Activated CD4-positive, alpha-beta T cell treated with anti-CD3 and anti-CD28 coated beads, Interleukin-2, amount 10 ng/mL, durations not matched to agents 7 days and 5 days (primary cell): ENCODE measurements around the gene RSRC1. TPM values are rescaled to one million over a fixed set of nuclear protein-coding genes. Genes with fewer than 3 reads are reported as not detected.
"Not testable (repeated sequence)": the region's sequence is repeated elsewhere in the genome, so short reads cannot be mapped to it uniquely, and the experiment has no call there.

ENCODE experiments used
- CTCF ChIA-PET: fragments of 350-600 bp; sonication (Branson Sonifier 250); formaldehyde crosslinking; loops from one replicate; lab custom pipeline; 2021; ENCODE audit warnings: antibody characterized with exemption; lab: Charles Lee
- POLR2A ChIA-PET: fragments of 350-600 bp; sonication (Branson Sonifier 250); formaldehyde crosslinking; loops from one replicate; lab custom pipeline; 2021; ENCODE audit warnings: antibody characterized with exemption; lab: Charles Lee
- DNase-seq: peaks from one replicate; pipeline ENCODE4 v3.0.0-alpha.2; 2020
- H3K27ac Mint-ChIP-seq: one replicate; pipeline ENCODE4 v1.8.0; 2021; ENCODE audit warnings: mild to moderate bottlenecking, moderate library complexity, mixed read lengths
- H3K27me3 Mint-ChIP-seq: one replicate; pipeline ENCODE4 v1.8.0; 2021; ENCODE audit warnings: mixed read lengths
- H3K36me3 Mint-ChIP-seq: one replicate; pipeline ENCODE4 v1.8.0; 2021; ENCODE audit warnings: low read depth, mixed read lengths
- H3K4me1 Mint-ChIP-seq: one replicate; pipeline ENCODE4 v1.8.0; 2021; ENCODE audit warnings: mixed read lengths
- H3K4me3 Mint-ChIP-seq: one replicate; pipeline ENCODE4 v1.8.0; 2021; ENCODE audit warnings: mild to moderate bottlenecking, moderate library complexity, mixed read lengths
- H3K9me3 Mint-ChIP-seq: one replicate; pipeline ENCODE4 v1.8.0; 2021; ENCODE audit warnings: mixed read lengths
- total RNA-seq, 2 experiments: library from RNA; stranded (reverse); gene quantifications; one replicate each; pipeline ENCODE4 v1.2.3, GENCODE V29; 2021

Gene RSRC1
- total RNA-seq, 2 experiments from 2014 or later = 41.3 to 46.1 TPM

GRCh38 chr3:158494673-158495072 lies 384.8 kb downstream of the RSRC1 start:
- Mint-ChIP-seq H3K36me3 (no peaks in the 10 kb centered on the region), H3K27me3 (no peaks in the 10 kb centered on the region), H3K9me3 (peaks cover 18% of the 10 kb centered on the region), H3K4me3 (no peak overlapping the region), H3K27ac (no peak overlapping the region), H3K4me1 (no peaks in the 10 kb centered on the region)
- POLR2A ChIA-PET = no interaction called here
- CTCF ChIA-PET = no interaction called here
- DNase-seq = no peak

- POLR2A ChIA-PET, CTCF ChIA-PET, H3K4me1 Mint-ChIP-seq, H3K36me3 Mint-ChIP-seq, H3K27me3 Mint-ChIP-seq, DNase-seq, H3K4me3 Mint-ChIP-seq, H3K27ac Mint-ChIP-seq: not testable (repeated sequence)
- peaks cover 26% of the 10 kb centered on the region for H3K9me3 Mint-ChIP-seq
Observed at GRCh38 chr3:158495398-158495902, 385.6 kb downstream of the RSRC1 start.

DNA sequence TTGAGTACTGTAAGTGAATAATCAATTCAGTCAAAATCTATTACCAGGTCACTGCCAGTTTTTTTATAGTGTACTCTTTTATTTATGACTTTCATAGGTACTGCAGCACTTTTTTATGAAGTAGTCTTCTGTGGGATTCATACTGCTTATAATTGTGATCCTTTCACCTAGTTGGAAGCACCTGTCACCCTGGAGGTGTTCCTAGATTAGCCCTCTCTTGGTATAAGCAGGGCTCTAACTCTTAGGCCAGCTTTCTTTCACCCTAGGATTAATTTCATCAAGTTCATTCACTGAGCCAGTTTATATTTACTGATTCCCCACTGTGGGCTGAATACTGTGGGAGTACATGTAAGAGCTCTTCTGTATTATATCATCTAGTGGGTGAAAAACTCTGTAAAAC lies 395.2 kb downstream of the RSRC1 start:
- POLR2A ChIA-PET = no interaction called here
- no peaks in the 10 kb centered on the region for H3K27me3 Mint-ChIP-seq

DNA sequence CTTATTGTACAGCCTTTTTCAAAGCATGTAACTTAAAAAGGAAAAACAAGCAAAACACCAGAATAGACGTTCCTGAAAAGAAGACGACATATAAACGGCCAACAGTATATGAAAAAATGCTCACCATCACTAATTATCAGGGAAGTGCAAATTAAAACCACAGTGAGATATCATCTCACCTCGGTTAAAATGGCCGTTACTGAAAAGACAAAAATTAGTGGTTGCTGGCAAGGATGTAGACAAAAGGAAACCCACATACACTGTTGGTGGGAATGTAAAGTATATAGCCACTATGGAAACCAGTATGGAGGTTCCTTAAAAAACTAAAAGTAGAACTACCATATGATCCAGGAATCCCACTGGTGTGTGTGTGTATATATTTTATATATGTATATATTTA lies 396.6 kb downstream of the RSRC1 start:
- no peak for DNase-seq
- ChIA-PET POLR2A (no interaction called here), CTCF (no interaction called here)
- peaks cover 7% of the 10 kb centered on the region for H3K9me3 Mint-ChIP-seq
- no peaks in the 10 kb centered on the region for H3K27me3 Mint-ChIP-seq
- H3K4me1 Mint-ChIP-seq = no peaks in the 10 kb centered on the region
- no peak overlapping the region for H3K27ac Mint-ChIP-seq
- H3K4me3 Mint-ChIP-seq = no peak overlapping the region
- H3K36me3 Mint-ChIP-seq = peaks cover 2% of the 10 kb centered on the region

More for the DNA sequence above, 395.2 kb downstream of the RSRC1 start:
- H3K4me3 Mint-ChIP-seq = no peak overlapping the region
- peaks cover 2% of the 10 kb centered on the region for H3K36me3 Mint-ChIP-seq
- CTCF ChIA-PET = no interaction called here
- H3K4me1 Mint-ChIP-seq = no peaks in the 10 kb centered on the region
- no peak for DNase-seq
- H3K27ac Mint-ChIP-seq = no peak overlapping the region
- peaks cover 10% of the 10 kb centered on the region for H3K9me3 Mint-ChIP-seq

- Mint-ChIP-seq H3K36me3 (peaks cover 2% of the 10 kb centered on the region), H3K9me3 (peaks cover 5% of the 10 kb centered on the region), H3K27me3 (no peaks in the 10 kb centered on the region), H3K27ac (no peak overlapping the region), H3K4me3 (no peak overlapping the region), H3K4me1 (no peaks in the 10 kb centered on the region)
- POLR2A ChIA-PET = no interaction called here
- CTCF ChIA-PET = no interaction called here
- DNase-seq = no peak
Observed at GRCh38 chr3:158508481-158508880, 398.6 kb downstream of the RSRC1 start.

DNA sequence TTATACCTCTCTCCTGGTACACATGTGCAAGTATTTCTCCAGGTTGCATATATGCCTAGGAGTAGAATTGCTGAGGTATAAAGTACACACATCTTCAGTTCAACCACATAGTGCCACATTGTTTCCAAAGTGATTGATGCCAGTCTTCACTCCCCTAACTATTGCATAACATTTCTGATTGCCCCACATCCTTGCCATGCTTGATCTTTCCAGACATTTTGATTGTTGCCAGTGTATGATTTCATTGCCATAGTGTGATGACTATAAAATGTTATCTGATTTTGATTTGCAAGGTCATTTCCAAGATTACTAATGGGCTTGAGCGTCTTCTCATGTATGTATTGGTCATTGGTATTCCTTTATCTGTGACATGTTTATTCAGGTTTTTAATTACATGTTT lies 400.0 kb downstream of the RSRC1 start:
- POLR2A ChIA-PET = no interaction called here

DNA sequence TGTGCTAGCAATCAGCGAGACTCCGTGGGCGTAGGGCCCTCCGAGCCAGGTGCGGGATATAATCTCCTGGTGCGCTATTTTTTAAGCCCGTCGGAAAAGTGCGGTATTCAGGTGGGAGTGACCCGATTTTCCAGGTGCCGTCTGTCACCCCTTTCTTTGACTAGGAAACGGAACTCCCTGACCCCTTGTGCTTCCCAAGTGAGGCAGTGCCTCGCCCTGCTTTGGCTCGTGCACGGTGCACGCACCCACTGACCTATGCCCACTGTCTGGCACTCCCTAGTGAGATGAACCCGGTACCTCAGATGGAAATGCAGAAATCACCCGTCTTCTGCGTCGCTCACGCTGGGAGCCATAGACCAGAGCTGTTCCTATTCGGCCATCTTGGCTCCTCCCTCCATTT lies 406.8 kb downstream of the RSRC1 start:
- DNase-seq, POLR2A ChIA-PET, CTCF ChIA-PET, H3K36me3 Mint-ChIP-seq, H3K9me3 Mint-ChIP-seq, H3K4me1 Mint-ChIP-seq, H3K27ac Mint-ChIP-seq, H3K27me3 Mint-ChIP-seq, H3K4me3 Mint-ChIP-seq: not testable (repeated sequence)

More for the DNA sequence above, 400.0 kb downstream of the RSRC1 start:
- Mint-ChIP-seq H3K9me3 (peaks cover 10% of the 10 kb centered on the region), H3K4me3 (no peak overlapping the region), H3K27ac (no peak overlapping the region), H3K4me1 (no peaks in the 10 kb centered on the region), H3K27me3 (no peaks in the 10 kb centered on the region), H3K36me3 (peaks cover 2% of the 10 kb centered on the region)
- DNase-seq = no peak
- CTCF ChIA-PET = no interaction called here

DNA sequence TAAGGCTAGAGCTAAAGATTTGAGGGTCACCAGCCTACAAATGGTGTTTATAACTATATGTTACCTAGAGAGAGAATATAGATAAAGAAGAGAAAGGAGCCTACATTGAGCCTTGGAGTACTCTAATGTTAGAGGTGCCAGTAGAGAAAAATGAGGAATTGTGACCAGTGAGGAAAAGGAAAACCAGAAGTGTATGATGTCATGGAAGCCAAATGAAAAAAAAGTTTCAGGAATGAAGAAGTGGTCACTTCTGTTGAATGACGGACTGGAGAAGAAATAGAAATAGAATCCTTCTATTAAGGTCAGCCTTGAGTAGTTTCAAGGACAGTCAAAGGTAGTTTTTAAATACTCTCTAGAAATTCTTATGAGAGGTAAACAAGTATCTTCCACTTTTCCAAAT lies 409.9 kb downstream of the RSRC1 start:
- ChIA-PET POLR2A (no interaction called here), CTCF (no interaction called here)
- H3K4me1 Mint-ChIP-seq = no peaks in the 10 kb centered on the region
- DNase-seq = no peak
- no peaks in the 10 kb centered on the region for H3K36me3 Mint-ChIP-seq
- H3K4me3 Mint-ChIP-seq = no peak overlapping the region
- no peak overlapping the region for H3K27ac Mint-ChIP-seq
- H3K27me3 Mint-ChIP-seq = no peaks in the 10 kb centered on the region
- no peaks in the 10 kb centered on the region for H3K9me3 Mint-ChIP-seq

DNA sequence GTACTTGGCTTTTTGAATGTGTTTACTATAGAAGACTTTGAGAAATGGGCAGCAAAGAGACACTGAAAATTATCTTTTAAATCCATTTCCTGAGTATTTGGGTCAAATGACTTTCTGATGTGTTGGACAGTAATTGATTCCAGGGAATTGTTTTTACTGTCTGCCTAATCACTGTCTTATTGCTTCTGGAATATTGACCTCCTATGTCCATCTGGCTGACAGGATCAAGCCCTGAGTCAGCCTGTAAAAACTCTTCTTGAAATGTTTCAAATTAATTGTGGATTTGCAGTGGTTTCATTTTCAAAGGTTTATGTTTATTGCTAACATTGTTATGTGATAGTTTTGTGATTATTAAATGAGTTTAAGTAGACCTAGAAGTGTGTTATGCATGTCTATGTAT lies 410.5 kb downstream of the RSRC1 start:
- DNase-seq = no peak
- Mint-ChIP-seq H3K9me3 (no peaks in the 10 kb centered on the region), H3K36me3 (no peaks in the 10 kb centered on the region), H3K4me3 (no peak overlapping the region), H3K27ac (no peak overlapping the region), H3K27me3 (no peaks in the 10 kb centered on the region), H3K4me1 (no peaks in the 10 kb centered on the region)
- ChIA-PET POLR2A (no interaction called here), CTCF (no interaction called here)

DNA sequence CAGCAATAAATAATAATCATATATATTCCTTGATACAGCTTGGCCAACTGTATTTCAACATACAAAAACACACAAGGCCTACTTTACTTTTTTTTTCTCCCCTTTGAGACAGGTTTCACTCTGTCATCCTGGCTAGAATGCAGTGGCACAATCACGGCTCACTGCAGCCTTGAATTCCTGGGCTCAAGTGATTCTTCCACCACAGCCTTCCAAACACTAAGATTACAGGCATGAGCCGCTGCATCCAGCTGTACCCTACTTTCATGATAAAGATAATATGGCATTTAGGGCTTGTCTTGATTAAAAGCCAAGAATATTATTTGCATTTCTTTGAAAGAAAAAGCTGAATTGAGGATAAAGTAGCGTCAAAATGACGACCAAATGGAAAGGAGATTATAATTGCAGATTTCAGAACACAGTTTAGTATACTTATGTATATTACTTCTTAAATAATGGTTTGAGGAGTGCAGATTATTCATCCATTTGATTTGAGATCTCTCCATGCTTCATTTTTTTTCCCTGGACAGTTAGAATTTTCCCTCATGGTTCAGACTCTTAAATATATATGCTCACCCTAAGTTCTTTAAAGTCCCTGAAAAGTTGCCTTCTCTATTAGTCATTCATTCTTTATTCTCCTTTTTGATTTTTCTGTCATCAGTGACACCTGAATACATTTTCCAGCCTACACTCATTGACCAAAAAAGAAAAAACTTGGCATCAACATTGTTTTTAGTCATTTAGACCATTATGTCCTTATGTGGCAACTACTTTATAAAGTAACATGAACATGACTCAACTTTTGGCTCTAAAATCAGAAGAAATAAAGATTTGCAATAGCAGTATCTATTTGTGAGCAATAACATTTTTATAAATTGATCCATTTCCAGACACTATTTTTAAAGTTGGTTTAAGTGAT lies 412.6 kb downstream of the RSRC1 start:
- no peaks in the 10 kb centered on the region for H3K4me1 Mint-ChIP-seq
- no peak overlapping the region for H3K27ac Mint-ChIP-seq
- no peaks in the 10 kb centered on the region for H3K9me3 Mint-ChIP-seq
- no peaks in the 10 kb centered on the region for H3K36me3 Mint-ChIP-seq
- ChIA-PET POLR2A (no interaction called here), CTCF (no interaction called here)
- no peak for DNase-seq
- no peaks in the 10 kb centered on the region for H3K27me3 Mint-ChIP-seq
- H3K4me3 Mint-ChIP-seq = no peak overlapping the region

DNA sequence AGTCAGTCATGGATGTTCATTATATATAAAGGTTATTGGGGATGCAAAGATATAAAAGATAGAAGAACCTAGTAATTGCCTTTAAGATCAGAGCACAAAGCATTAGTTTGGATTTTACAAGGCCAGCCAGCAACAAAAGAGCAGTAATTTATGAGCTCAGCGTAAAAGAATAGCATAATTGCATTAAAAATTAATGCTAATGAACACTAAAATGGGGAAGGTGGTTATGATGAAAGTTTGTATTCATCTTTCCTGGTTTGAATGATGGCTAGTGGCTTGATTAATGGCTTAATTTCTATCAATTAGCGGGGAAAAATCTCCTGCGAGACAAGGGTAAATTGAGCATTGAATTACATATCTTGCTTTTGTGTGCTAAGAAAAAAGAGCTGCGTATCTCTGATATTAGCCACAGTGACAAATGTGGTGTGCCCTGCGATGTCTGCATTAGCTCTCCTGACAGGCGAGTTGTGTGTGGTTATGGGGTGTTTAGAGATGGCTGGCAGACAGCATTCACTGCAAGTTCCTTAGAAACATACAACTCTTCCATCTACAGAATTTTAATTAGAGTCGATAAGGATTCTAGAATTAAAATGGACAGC lies 418.3 kb downstream of the RSRC1 start:
- POLR2A ChIA-PET = no interaction called here

GRCh38 chr3:158531334-158531733 lies 421.4 kb downstream of the RSRC1 start:
- no peaks in the 10 kb centered on the region for H3K36me3 Mint-ChIP-seq
- POLR2A ChIA-PET = no interaction called here
- CTCF ChIA-PET = no interaction called here
- no peak overlapping the region for H3K27ac Mint-ChIP-seq
- no peak overlapping the region for H3K4me3 Mint-ChIP-seq
- no peaks in the 10 kb centered on the region for H3K27me3 Mint-ChIP-seq
- H3K9me3 Mint-ChIP-seq = no peaks in the 10 kb centered on the region
- DNase-seq = no peak
- H3K4me1 Mint-ChIP-seq = no peaks in the 10 kb centered on the region

More for the DNA sequence above, 418.3 kb downstream of the RSRC1 start:
- Mint-ChIP-seq H3K27me3 (no peaks in the 10 kb centered on the region), H3K4me3 (no peak overlapping the region), H3K4me1 (no peaks in the 10 kb centered on the region), H3K36me3 (no peaks in the 10 kb centered on the region), H3K27ac (no peak overlapping the region), H3K9me3 (no peaks in the 10 kb centered on the region)
- CTCF ChIA-PET = no interaction called here
- DNase-seq = no peak

- peak; percentile 24 for DNase-seq
- Mint-ChIP-seq H3K9me3 (no peaks in the 10 kb centered on the region), H3K27ac (no peak overlapping the region), H3K36me3 (no peaks in the 10 kb centered on the region), H3K4me1 (no peaks in the 10 kb centered on the region), H3K27me3 (no peaks in the 10 kb centered on the region), H3K4me3 (no peak overlapping the region)
- ChIA-PET POLR2A (no interaction called here), CTCF (no interaction called here)
Observed at GRCh38 chr3:158532099-158532734, 422.3 kb downstream of the RSRC1 start.
